ENCODE results near the gene ARHGAP24.

ARHGAP24 gene

GRCh38 chr4:85783900-85784299 lies 308.9 kb downstream of the ARHGAP24 start:
- Histone ChIP-seq H3K9ac (ENCODE audit: low read length) (no peak overlapping the region), H3K36me3 (replicated peaks; ENCODE audit: insufficient read depth, low read length) (no peaks in the 10 kb centered on the region), H3K9me2 (replicated peaks; ENCODE audit: insufficient read depth, low read length) (no peaks in the 10 kb centered on the region), H3K4me2 (ENCODE audit: low read depth, low read length) (no peak overlapping the region), H3K4me3 (ENCODE audit: low read length) (no peak overlapping the region), H3K4me1 (ENCODE audit: low read length) (no peaks in the 10 kb centered on the region), H3K9me3 (replicated peaks; ENCODE audit: insufficient read depth, low read length) (no peaks in the 10 kb centered on the region), H3F3A (ENCODE audit: insufficient read depth, low read length) (no peaks in the 10 kb centered on the region), H3K79me2 (ENCODE audit: low read length) (no peaks in the 10 kb centered on the region), H2AFZ (ENCODE audit: low read length) (no peak overlapping the region), H3K27me3 (replicated peaks; ENCODE audit: insufficient read depth, low read length) (no peaks in the 10 kb centered on the region), H3K27ac (ENCODE audit: low read length) (no peak overlapping the region), H4K20me1 (ENCODE audit: insufficient read depth, low read length) (no peaks in the 10 kb centered on the region)
- TF ChIP-seq EZH2phosphoT487 (IDR thresholded peaks at IDR 0.05; ENCODE audit: low read length) (no peak), EZH2 (optimal IDR thresholded peaks at IDR 0.05; ENCODE audit: low read depth, low read length) (no peak), CTCF (IDR thresholded peaks at IDR 0.05; ENCODE audit: low read length) (no peak)
- DNase-seq: no peak

- Histone ChIP-seq H3K27me3 (replicated peaks; ENCODE audit: insufficient read depth, low read length) (no peaks in the 10 kb centered on the region), H3K4me1 (ENCODE audit: low read length) (no peaks in the 10 kb centered on the region), H3K36me3 (replicated peaks; ENCODE audit: insufficient read depth, low read length) (no peaks in the 10 kb centered on the region), H3K27ac (ENCODE audit: low read length) (no peak overlapping the region), H3K9me3 (replicated peaks; ENCODE audit: insufficient read depth, low read length) (no peaks in the 10 kb centered on the region), H3K9me2 (replicated peaks; ENCODE audit: insufficient read depth, low read length) (no peaks in the 10 kb centered on the region), H3F3A (ENCODE audit: insufficient read depth, low read length) (no peaks in the 10 kb centered on the region), H3K9ac (ENCODE audit: low read length) (no peak overlapping the region), H4K20me1 (ENCODE audit: insufficient read depth, low read length) (no peaks in the 10 kb centered on the region), H3K4me2 (ENCODE audit: low read depth, low read length) (no peak overlapping the region), H3K4me3 (ENCODE audit: low read length) (no peak overlapping the region), H3K79me2 (ENCODE audit: low read length) (no peaks in the 10 kb centered on the region), H2AFZ (ENCODE audit: low read length) (no peak overlapping the region)
- no peak for TF ChIP-seq EZH2 (optimal IDR thresholded peaks at IDR 0.05; ENCODE audit: low read depth, low read length)
- no peak for TF ChIP-seq EZH2phosphoT487 (IDR thresholded peaks at IDR 0.05; ENCODE audit: low read length)
- no peak for TF ChIP-seq CTCF (IDR thresholded peaks at IDR 0.05; ENCODE audit: low read length)
- DNase-seq: no peak
These were observed 309.4 kb downstream of the ARHGAP24 start for GRCh38 chr4:85784348-85784747.

- H2AFZ ChIP-seq (ENCODE audit: low read length): no peak overlapping the region
- DNase-seq: no peak
- H3K79me2 ChIP-seq (ENCODE audit: low read length): no peaks in the 10 kb centered on the region
- no peak overlapping the region for H3K4me3 ChIP-seq (ENCODE audit: low read length)
- no peak overlapping the region for H3K9ac ChIP-seq (ENCODE audit: low read length)
- no peaks in the 10 kb centered on the region for H3K9me2 ChIP-seq (replicated peaks; ENCODE audit: insufficient read depth, low read length)
- no peaks in the 10 kb centered on the region for H3K4me1 ChIP-seq (ENCODE audit: low read length)
- no peak overlapping the region for H3K27ac ChIP-seq (ENCODE audit: low read length)
- no peaks in the 10 kb centered on the region for H4K20me1 ChIP-seq (ENCODE audit: insufficient read depth, low read length)
- H3K36me3 ChIP-seq (replicated peaks; ENCODE audit: insufficient read depth, low read length): no peaks in the 10 kb centered on the region
- H3F3A ChIP-seq (ENCODE audit: insufficient read depth, low read length): no peaks in the 10 kb centered on the region
- TF ChIP-seq EZH2 (optimal IDR thresholded peaks at IDR 0.05; ENCODE audit: low read depth, low read length): no peak
- TF ChIP-seq EZH2phosphoT487 (IDR thresholded peaks at IDR 0.05; ENCODE audit: low read length): no peak
- H3K27me3 ChIP-seq (replicated peaks; ENCODE audit: insufficient read depth, low read length): no peaks in the 10 kb centered on the region
- no peak overlapping the region for H3K4me2 ChIP-seq (ENCODE audit: low read depth, low read length)
- no peaks in the 10 kb centered on the region for H3K9me3 ChIP-seq (replicated peaks; ENCODE audit: insufficient read depth, low read length)
These were observed 310.0 kb downstream of the ARHGAP24 start for GRCh38 chr4:85784947-85785346.

GRCh38 chr4:85787133-85787532 lies 312.2 kb downstream of the ARHGAP24 start:
- Histone ChIP-seq H3K9me3 (replicated peaks; ENCODE audit: insufficient read depth, low read length) (no peaks in the 10 kb centered on the region), H3K4me2 (ENCODE audit: low read depth, low read length) (no peak overlapping the region), H3K9me2 (replicated peaks; ENCODE audit: insufficient read depth, low read length) (no peaks in the 10 kb centered on the region), H3K79me2 (ENCODE audit: low read length) (no peaks in the 10 kb centered on the region), H2AFZ (ENCODE audit: low read length) (no peak overlapping the region), H3K4me3 (ENCODE audit: low read length) (no peak overlapping the region), H3K27me3 (replicated peaks; ENCODE audit: insufficient read depth, low read length) (no peaks in the 10 kb centered on the region), H3K4me1 (ENCODE audit: low read length) (no peaks in the 10 kb centered on the region), H3K9ac (ENCODE audit: low read length) (no peak overlapping the region), H3F3A (ENCODE audit: insufficient read depth, low read length) (no peaks in the 10 kb centered on the region), H3K27ac (ENCODE audit: low read length) (no peak overlapping the region), H3K36me3 (replicated peaks; ENCODE audit: insufficient read depth, low read length) (no peaks in the 10 kb centered on the region), H4K20me1 (ENCODE audit: insufficient read depth, low read length) (no peaks in the 10 kb centered on the region)
- TF ChIP-seq EZH2phosphoT487 (IDR thresholded peaks at IDR 0.05; ENCODE audit: low read length): no peak
- TF ChIP-seq CTCF (IDR thresholded peaks at IDR 0.05; ENCODE audit: low read length): no peak
- no peak for TF ChIP-seq EZH2 (optimal IDR thresholded peaks at IDR 0.05; ENCODE audit: low read depth, low read length)
- DNase-seq: no peak

All from MM.1S (cell line).